ENCODE data around the gene KRTAP10-1.

- TF ChIP-seq CTCF (IDR thresholded peaks at IDR 0.05) (no peak), REST (IDR thresholded peaks at IDR 0.05; ENCODE audit: insufficient read depth in 1 of 2, low read depth in 2 of 2, low read length in 1 of 2) (no peak)
Observed at GRCh38 chr21:44575307-44576024, 35.5 kb upstream of the KRTAP10-1 start.
